ENCODE measurements around the gene HS3ST3A1.
"Not testable (repeated sequence)": the region's sequence is repeated elsewhere in the genome, so short reads cannot be mapped to it uniquely, and the experiment has no call there.

HS3ST3A1 gene

DNA sequence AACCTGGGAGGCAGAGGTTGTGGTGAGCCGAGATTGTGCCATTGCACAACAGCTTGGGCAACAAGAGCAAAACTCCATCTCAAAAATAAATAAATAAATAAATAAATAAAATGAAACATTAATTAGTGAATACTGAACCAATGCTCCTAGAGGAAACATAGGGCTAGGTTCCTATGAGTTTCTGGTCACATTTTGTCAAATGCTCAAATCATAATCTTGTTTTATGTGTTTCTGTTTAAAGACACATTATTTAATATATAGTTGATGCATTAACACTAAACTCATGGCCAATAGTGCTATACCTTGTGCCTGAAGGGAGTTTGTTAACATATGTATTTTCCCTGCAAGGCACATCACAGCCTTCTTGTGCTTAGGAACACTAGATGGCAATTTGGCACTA, 66.8 kb downstream of the HS3ST3A1 start:
- no peak for DNase-seq

- no peak for DNase-seq
These were observed 70.0 kb downstream of the HS3ST3A1 start for GRCh38 chr17:13531721-13532120.

- no peak for DNase-seq
These were observed 75.9 kb downstream of the HS3ST3A1 start for GRCh38 chr17:13525876-13526275.

DNA sequence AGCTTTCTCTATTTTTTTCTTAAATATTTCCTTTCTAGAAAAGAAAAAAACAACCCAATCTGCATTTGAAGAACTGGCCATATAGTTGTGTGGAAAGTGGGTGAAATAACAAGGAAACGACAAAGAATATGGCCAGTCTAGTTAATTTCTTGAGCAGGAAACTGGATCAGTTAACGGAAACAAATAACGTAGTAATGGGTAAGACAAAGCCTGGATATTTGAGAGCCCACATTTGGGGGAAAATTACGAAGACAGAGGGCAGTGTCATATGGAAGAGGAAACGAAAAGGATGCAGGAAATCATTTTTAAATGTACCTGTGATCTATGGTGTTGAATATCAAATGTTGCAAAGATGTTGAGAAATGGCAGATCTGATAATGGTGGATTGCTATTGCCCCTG, 78.6 kb downstream of the HS3ST3A1 start:
- DNase-seq = no peak

DNA sequence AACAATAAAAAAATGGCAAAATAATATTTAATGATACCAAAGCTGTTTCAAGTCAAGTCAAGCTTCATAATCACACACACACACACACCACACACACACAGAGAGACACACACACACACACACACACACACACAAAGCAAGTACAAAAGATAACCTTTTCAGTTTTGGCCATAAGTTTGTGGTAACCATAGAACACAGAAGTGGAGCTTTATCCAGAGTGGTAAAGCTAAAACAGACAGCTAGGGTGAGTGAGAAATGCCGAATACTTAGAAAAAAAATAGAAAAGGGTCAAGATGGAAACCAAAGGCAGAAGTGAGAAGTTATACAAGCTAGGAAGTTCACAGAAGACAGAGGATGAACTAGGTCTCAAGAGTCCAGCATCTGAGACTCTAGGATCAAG, 79.0 kb downstream of the HS3ST3A1 start:
- no peak for DNase-seq

DNA sequence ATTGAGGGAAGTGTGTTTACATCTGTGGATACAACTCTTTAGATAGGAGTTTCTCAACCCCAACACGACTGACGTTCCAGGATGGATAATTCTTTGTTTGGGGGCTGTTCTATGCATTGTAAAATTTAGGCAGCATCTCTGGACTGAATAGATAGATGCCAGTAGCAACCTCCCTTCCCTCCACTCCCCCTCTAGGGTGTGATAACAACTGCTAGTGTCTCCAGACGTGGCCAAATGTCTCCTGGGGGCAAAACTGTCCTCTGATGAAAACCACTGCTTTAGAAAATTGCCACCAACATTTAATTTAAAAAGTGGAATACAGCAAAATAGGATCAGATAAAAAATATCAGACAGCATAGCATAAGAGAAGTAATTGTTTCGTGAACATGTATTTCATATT, 79.9 kb downstream of the HS3ST3A1 start:
- DNase-seq = no peak

DNA sequence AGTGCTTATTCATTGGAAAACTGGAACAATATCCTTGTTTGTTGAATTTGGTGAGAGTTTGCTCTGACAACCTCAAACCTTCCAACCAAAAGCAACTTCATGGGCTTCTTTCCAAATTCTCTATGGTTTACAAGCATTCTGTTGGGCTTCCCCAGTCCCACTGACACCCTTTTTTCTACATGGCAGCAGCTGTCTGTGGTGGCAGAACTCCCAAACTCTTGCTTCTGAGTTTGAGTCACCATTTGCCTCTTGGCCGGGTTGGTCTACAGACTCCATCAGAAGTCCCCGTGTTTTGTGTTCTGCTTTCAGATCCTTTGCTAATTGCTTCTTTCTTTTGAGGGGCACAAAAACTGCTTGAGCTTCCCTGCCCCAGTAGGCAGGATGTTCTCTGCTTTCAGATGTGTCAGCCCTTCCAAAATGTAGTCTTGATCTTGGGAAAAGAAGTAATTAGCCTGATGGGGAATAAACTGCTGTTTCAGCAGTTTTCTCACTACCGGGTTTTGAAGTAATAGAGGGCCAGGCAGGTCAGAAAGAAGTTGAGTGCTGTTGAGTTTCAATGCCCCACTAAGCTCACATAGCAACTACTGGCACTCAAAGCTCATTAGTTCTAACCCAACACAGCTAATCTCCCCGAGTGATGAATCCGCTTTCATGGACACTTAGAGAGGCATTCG, 80.7 kb downstream of the HS3ST3A1 start:
- DNase-seq = no peak

DNA sequence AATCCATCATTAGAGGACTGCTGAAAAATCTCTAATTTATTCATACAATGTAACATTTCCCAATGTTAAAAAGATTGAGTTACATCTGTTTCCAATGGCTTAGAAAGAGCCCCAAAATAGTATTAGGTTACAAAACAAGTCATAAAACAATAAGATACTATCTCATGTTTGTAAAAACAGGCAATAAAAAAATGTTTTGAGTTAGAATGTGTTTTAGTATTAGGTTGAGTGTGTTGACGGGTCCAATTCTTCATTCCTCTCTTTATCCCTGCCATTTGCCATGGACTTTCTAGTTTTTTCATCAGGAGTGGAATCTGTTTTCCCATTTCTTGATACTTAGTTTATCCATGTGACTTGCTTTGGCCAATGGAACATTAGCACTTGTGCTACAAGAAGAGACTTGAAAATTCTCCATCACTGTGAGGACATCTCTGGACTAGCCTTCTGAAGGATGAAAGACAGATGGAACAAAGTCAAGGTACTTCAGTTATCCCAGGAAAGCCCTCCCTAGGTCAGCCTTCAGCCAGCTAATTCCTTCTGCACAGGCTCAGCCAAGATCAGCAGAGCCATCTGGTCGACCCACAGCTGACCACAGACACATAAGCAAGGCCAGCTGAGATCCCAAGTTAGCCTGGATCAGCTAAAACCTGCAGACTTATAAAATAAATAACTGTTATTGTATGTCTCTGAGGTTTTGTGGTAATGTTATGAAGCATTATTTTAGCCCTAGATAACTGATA, 83.3 kb downstream of the HS3ST3A1 start:
- DNase-seq = no peak

DNA sequence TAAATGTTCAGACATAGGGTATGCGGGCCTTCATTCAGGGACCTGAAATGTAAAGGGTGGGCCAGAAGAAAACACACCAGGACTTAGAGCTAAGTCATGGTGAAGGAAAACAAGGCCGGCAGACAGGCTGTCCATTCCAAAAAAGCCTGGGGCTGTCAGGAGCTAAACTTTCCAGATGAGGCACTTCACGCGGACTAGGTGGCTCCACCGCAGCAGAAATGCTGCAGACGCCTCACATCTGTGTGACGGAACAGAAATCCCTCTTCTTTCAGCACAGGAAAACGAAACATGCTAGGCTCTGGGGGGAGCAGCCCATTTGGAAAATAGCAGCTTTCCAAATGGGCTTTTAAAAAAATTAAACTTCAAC, 88.7 kb downstream of the HS3ST3A1 start:
- no peak for DNase-seq

GRCh38 chr17:13510062-13510461, 91.7 kb downstream of the HS3ST3A1 start:
- DNase-seq = no peak

DNA sequence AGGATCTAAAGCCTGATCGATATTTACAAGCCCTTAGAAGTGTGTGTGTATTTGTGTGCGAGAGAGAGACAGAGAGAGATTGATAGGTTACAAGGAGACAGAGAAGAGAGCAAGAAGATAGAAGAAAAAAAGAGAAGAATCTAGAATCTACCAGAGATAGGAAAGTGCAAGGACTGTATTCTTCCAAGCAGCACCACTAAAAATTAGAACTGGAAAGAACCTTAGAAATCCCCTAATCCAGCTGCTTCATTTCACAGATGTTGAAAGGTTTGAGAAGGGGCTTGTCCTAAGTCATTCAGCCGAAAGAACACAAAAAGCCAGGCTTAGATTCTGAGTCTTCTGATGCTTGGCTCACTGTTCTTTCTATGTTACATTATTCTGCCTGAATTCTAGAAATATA, 92.2 kb downstream of the HS3ST3A1 start:
- no peak for DNase-seq

GRCh38 chr17:13508896-13509295, 92.8 kb downstream of the HS3ST3A1 start:
- DNase-seq = no peak

- DNase-seq = no peak
These were observed 98.2 kb downstream of the HS3ST3A1 start for GRCh38 chr17:13503526-13503925.

GRCh38 chr17:13502263-13502662, 99.5 kb downstream of the HS3ST3A1 start:
- DNase-seq = no peak

- no peak for DNase-seq
These were observed 100.8 kb downstream of the HS3ST3A1 start for GRCh38 chr17:13500947-13501346.

DNA sequence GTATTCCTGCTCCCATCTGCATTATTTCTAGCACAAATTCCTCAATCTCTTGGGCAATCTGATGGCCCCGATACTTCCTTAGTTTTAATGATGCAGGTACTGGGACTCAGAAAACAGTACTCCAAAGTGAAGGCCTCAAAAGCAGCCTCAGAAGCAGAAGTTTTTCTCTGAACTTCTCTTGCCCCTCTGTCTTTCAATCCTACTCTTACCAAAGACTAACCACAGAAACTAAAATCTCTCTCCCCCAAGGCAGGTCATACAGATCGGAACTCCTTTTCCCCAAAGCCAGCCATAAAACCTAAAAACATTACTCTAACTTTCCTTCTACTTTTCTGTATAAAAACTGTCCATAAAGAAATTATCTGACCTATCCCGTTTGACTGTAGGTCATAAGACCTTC, 103.5 kb downstream of the HS3ST3A1 start:
- no peak for DNase-seq

DNA sequence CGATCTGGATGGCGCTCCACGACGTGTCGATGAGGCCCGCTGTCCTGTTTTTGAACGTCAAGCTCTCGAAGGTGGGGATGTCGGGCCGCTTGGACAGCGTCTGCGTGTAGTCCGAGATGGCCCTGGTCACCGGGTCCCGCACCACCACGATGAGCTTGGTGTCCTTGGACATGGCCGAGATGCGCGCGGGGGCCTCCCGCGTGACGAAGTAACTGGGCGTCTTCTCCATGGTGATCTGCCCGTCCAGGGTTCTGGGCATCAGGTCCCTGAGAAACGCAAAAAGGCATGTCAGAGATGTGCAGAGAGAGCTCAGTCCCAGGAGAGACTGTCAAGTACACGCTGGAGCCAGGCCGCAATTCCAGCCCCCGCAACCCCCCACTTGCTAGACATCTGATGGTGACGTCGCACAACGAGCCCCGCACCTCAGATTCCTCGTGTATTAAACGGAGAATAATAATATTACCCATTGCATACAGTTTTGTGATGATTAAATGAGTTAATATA, 105.1 kb downstream of the HS3ST3A1 start:
- not testable (repeated sequence) for DNase-seq

DNA sequence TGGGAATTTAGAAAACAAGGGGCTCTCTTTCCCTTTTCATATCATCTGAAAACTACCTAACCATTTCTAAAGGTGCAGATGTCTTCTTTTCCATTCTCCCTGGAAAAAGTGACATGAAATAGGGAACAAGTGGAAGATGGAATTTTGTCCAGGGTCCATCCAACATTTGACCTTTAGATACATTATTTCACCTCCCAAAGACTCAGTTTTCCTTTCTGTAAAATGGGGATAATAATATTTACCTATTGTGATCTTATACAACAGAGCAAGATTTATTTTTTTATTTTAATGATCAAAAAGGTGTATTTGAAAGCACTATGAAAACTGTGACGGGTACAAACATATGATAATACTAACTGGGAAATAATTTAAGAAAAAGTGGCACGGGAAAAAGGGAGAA, 106.3 kb downstream of the HS3ST3A1 start:
- no peak for DNase-seq

GRCh38 chr17:13492737-13493122, 109.0 kb downstream of the HS3ST3A1 start:
- no peak for DNase-seq

GRCh38 chr17:13491916-13492736, 109.6 kb downstream of the HS3ST3A1 start:
- no peak for DNase-seq

- no peak for DNase-seq
These were observed 110.2 kb downstream of the HS3ST3A1 start for GRCh38 chr17:13491491-13491890.

- no peak for DNase-seq
These were observed 110.7 kb downstream of the HS3ST3A1 start for GRCh38 chr17:13490906-13491482.

DNA sequence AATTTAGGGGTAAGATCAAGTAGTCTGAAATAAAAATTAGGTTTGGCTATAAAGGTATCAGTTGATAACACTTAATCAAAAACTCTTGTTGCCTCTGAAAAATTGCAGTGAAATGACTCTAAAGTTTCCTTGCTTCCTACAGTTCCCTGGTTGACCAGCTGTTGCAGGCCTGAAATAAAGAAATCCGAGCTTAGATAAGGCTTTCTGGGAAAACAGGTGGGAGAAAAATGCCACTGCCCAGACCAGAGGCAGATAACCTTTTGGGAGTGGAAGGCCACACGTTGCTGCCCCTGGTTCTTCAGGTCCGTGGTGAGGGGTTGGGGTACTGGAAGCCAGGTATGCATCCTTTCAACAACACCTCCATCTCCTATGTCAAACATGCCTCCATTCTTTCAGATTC, 111.3 kb downstream of the HS3ST3A1 start:
- DNase-seq = no peak
